GM10248 (cell line): Measurements from ENCODE around the gene CLASP1.
"Not testable (repeated sequence)": the region's sequence is repeated elsewhere in the genome, so short reads cannot be mapped to it uniquely, and the experiment has no call there.

Experiments
- CTCF ChIA-PET: fragments of 300-600 bp; sonication (Branson Sonifier 250); formaldehyde crosslinking; extraction: SDS; loops from one replicate; lab custom pipeline; 2021; ENCODE audit warnings: antibody characterized with exemption; lab: Yijun Ruan, JAX
- POLR2A ChIA-PET: fragments of 350-650 bp; sonication (Branson Sonifier 250); formaldehyde crosslinking; extraction: SDS; loops from one replicate; lab custom pipeline; 2020; ENCODE audit warnings: antibody characterized with exemption; lab: Yijun Ruan, JAX
- DNase-seq: peaks from one replicate; pipeline ENCODE4 v3.0.0; 2012; ENCODE audit errors: extremely low spot score
- TF ChIP-seq, protein P1 (sequence below): IDR thresholded peaks from 2 replicates; pipeline ENCODE4 v1.5.1; 2012; ENCODE audit warnings: mild to moderate bottlenecking, low read depth; ENCODE audit errors: extremely low read depth, missing control alignments, control extremely low read depth

Gene CLASP1

DNA sequence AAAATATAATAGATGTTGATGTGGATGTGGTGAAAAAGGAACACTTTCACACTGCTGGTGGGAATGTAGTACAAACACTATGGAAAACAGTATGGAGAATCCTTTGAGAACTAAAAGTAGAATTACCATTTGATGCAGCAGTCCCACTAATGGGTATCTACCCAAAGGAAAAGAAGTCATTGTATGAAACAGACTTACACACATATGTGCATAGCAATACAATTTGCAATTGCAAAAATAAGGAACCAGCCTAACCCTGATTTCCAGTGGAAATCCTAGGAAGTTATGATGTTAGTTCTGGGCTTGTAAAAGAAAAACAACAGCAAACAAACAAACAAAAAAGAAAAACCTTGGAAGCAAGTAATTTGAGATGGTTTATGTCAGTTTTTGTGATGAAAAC is 28.6 kb upstream of the CLASP1 start:
- ChIA-PET POLR2A (interaction anchor here (1.7 kb wide), 1 partner anchor 146 kb away, joined by 5 read pairs; no protein-coding TSS in a partner anchor), CTCF (interaction anchor here (0.9 kb wide), 1 partner anchor 11 kb away, joined by 5 read pairs; no protein-coding TSS in a partner anchor)
- TF ChIP-seq, protein P1, sequence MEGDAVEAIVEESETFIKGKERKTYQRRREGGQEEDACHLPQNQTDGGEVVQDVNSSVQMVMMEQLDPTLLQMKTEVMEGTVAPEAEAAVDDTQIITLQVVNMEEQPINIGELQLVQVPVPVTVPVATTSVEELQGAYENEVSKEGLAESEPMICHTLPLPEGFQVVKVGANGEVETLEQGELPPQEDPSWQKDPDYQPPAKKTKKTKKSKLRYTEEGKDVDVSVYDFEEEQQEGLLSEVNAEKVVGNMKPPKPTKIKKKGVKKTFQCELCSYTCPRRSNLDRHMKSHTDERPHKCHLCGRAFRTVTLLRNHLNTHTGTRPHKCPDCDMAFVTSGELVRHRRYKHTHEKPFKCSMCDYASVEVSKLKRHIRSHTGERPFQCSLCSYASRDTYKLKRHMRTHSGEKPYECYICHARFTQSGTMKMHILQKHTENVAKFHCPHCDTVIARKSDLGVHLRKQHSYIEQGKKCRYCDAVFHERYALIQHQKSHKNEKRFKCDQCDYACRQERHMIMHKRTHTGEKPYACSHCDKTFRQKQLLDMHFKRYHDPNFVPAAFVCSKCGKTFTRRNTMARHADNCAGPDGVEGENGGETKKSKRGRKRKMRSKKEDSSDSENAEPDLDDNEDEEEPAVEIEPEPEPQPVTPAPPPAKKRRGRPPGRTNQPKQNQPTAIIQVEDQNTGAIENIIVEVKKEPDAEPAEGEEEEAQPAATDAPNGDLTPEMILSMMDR = no peak

DNA sequence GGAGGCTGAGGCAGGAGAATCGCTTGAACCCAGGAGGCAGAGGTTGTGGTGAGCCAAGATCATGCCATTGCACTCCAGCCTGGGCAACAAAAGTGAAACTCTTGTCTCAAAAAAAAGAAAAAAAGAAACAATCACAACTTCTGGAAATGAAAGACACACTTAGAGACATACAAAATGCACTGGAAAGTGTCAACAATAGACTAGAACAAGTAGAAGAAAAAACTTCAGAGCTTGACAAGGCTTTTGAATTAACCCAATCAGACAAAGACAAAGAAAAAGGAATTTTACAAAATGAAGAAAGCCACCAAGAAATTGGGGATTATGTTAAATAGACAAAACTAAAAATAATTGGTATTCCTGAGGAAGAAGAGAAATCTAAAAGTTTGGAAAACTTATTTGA is 22.4 kb upstream of the CLASP1 start:
- POLR2A ChIA-PET = not testable (repeated sequence)

More for the DNA sequence above, 28.6 kb upstream of the CLASP1 start:
- no peak for DNase-seq

DNA sequence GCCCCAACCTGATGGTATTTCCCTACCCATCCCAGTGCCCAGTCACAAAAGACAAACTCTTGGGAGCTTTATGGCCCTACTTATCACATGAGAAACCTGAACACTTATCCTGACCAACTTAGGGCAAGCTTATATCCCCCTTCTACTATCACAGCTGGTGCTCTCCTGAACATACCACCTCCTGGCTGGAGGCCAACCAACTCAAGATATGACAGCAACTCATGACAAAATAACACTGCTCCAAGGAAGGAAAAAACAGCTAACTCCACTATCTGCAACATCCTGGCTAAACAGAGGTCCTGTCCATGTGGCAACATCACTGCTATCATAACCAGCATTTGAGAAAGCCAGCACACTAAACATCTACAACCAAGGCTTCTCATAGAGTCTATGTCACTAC is 20.9 kb upstream of the CLASP1 start:
- POLR2A ChIA-PET = no interaction called here
- CTCF ChIA-PET = interaction anchor here (1.3 to 2.2 kb wide), 5 partner anchors 12 to 165 kb away, joined by 3 to 7 read pairs (median 6); no protein-coding TSS in a partner anchor
- TF ChIP-seq, protein P1 = no peak
- DNase-seq = no peak

More for the DNA sequence above, 22.4 kb upstream of the CLASP1 start:
- CTCF ChIA-PET = interaction anchor here (1.8 kb wide), 1 partner anchor 10 kb away, joined by 6 read pairs; no protein-coding TSS in a partner anchor
- not testable (repeated sequence) for DNase-seq

DNA sequence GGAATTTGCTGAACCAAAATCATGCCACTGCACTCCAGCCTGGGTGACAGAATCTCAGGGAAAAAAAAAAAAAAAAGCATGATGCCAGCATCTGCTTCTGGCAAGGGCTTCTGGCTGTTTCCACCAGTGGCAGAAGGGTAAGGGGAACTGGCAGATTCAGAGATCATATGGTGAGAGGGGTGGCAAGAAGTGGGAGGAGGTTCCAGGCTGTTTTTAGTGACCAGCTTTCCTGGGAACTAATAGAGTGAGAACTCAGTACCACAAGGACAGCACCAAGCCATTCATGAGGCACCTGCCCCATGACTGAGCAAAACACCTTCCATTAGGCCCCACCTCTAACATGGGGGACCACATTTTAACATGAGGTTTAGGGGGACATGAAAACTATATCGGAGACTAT is 18.4 kb upstream of the CLASP1 start:
- TF ChIP-seq, protein P1 = no peak
- CTCF ChIA-PET = interaction anchor here (1.1 to 1.3 kb wide), 2 partner anchors 9 to 14 kb away, joined by 3 to 4 read pairs; no protein-coding TSS in a partner anchor
- POLR2A ChIA-PET = no interaction called here
- no peak for DNase-seq

DNA sequence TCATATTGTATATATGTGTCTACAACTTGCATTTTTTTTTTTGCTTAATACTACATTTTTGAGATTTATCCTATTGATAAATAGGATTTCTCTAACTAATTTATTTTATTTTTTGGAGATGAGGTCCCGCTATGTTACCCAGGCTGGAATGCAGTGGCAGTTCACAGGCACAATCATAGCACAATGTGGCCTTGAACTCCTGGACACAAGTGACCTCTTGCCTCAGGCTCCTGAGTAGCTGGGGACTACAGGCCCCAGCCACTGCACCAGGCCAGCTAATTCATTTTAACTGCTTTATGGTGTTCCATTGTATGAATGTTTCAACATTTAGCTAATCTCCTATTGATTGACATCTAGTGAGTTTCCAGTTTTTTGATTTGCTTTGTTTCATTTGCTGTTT is 16.8 kb upstream of the CLASP1 start:
- CTCF ChIA-PET = interaction anchor here (1.0 to 1.7 kb wide), 5 partner anchors 10 to 18 kb away, joined by 3 to 7 read pairs (median 4); no protein-coding TSS in a partner anchor
- POLR2A ChIA-PET = no interaction called here
- no peak for DNase-seq
- TF ChIP-seq, protein P1 = no peak

DNA sequence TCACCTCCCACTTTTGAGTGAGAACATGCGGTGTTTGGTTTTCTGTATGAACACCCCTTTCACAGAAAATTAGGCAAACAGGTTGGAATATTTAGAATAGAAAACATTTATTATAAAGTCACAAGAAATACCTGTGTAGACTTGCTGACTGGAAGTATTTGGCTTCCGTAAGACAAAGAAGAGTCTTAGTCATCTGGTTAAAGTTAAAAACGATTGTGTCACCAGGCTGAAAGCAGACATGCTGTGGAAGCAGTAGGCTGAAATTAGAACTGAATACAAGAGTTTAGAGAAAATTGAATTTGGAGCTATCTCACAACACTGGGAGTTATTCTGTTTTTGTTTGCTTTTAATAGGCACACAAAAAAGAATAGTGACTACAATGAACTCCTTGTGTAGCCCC is 16.2 kb upstream of the CLASP1 start:
- ChIA-PET CTCF (interaction anchor here (1.0 to 1.7 kb wide), 4 partner anchors 9 to 19 kb away, joined by 3 to 7 read pairs (median 6); no protein-coding TSS in a partner anchor), POLR2A (no interaction called here)

DNA sequence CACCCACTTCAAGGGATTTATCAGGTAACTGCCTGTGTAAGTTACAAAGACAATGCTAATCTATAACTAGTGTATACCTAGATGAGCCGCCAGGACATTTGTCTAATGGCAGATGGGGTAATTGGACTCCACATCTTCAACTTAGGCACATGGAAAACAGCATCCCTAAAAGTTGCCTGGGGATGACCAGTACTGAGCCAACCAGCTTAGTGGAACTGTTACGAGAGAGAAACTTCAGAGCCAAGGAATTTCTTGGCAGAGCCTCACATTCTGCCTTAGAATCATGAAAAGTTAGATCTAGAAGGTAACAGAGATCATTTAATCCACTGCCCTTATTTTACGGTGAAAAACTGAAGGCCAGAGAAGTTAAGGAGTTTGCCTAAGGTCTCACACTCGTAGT is 15.5 kb upstream of the CLASP1 start:
- POLR2A ChIA-PET = no interaction called here
- CTCF ChIA-PET = interaction anchor here (1.6 to 1.7 kb wide), 2 partner anchors 10 to 13 kb away, joined by 4 to 7 read pairs; no protein-coding TSS in a partner anchor
- TF ChIP-seq, protein P1 = no peak
- DNase-seq = no peak

More for the DNA sequence above, 16.2 kb upstream of the CLASP1 start:
- no peak for DNase-seq
- TF ChIP-seq, protein P1 = no peak
